Hepatic stellate cell (primary cell): ENCODE results near the gene CBFB.
A peak's percentile ranks its signal among the peaks of the same experiment; 100 is the strongest.
"Not testable (repeated sequence)": the region's sequence is repeated elsewhere in the genome, so short reads cannot be mapped to it uniquely, and the experiment has no call there.

ENCODE experiments used
- DNase-seq: peaks from one replicate; pipeline ENCODE4 v3.0.0; 2011; ENCODE audit warnings: low spot score

The CBFB gene

DNA sequence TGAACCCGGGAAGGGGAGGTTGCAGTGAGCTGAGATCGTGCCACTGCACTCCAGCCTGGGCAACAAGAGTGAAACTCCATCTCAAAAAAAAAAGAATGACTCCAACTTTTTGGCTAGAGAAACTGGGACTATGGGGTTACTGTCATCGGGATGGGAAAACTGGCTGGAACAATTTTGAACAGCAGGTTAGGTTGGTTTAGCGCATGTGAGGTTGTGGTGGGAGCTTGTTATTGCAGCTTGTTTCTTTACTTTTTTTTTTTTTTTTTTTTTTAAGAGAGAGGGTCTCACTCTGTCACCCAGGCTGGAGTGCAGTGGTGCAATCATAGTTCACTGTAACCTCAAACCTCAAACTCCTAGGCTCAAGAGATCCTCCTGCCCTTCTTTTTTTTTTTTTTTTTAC is 12.6 kb downstream of the CBFB start:
- DNase-seq, result not testable (repeated sequence)

DNA sequence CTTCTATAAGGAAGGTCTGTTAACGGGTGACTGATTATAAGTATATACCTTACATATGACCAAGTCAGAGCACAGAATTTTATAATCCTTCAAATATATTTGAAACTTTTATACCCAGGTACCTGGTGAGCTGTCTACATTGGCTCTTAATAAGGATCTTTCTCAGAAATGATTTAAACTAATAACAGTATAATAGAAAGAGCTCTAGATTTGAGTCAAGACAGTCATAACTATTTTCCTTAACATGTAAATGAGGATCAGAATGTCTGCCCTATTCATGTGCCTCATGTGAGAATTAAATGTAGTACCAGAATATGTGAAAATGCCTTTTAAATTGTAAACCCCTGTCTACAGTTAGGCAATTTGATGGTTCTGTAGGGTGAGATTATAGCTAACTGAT is 14.5 kb downstream of the CBFB start:
- no peak for DNase-seq

DNA sequence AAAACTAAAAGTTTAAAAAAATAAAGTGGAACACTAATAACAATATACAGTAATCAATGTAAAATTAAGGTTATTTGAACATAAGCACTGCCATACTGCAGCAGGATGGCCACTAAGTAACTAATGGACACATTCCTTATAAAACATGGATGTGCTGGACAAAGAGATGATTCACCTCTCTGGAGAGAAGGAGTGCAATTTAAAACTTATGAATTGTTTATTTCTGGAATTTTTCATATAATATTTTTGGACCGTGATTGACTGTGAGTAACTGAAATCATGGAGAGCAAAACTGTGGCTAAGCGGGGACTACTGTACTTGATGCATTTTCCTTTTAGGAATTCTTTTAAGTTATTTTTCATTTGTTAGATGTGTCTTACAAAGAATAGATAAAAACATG is 21.8 kb downstream of the CBFB start:
- no peak for DNase-seq

GRCh38 chr16:67052399-67052798 is 23.4 kb downstream of the CBFB start:
- DNase-seq, result no peak

DNA sequence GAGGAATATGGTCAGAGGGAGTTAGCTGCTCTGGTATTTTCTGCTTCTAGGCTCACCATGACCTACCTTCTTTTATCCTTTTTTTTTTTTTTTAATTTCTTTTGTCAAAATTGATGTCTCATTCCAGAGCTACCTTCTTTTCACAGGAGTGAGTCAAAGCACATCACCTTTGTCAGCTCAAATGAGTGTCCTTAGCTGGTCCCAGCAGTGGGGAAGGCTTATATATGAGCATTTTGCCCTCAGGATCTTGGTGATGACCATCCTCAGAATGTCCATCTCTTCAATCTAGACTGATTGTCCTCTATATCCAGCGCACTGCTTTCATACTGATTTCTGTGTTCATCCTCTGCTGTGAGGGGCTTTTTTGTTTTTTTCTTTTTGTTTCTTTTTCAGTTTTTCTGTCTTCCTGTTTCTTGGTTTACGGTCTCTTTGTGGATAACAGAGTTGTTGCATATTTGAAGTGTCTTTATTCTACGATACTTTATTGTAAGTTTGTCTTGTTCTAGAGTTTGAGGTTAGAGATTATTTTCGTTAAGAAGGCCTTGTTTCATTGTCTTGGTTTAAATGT is 24.9 kb downstream of the CBFB start:
- DNase-seq, result no peak

GRCh38 chr16:67054901-67055300 is 26.0 kb downstream of the CBFB start:
- DNase-seq, result no peak

DNA sequence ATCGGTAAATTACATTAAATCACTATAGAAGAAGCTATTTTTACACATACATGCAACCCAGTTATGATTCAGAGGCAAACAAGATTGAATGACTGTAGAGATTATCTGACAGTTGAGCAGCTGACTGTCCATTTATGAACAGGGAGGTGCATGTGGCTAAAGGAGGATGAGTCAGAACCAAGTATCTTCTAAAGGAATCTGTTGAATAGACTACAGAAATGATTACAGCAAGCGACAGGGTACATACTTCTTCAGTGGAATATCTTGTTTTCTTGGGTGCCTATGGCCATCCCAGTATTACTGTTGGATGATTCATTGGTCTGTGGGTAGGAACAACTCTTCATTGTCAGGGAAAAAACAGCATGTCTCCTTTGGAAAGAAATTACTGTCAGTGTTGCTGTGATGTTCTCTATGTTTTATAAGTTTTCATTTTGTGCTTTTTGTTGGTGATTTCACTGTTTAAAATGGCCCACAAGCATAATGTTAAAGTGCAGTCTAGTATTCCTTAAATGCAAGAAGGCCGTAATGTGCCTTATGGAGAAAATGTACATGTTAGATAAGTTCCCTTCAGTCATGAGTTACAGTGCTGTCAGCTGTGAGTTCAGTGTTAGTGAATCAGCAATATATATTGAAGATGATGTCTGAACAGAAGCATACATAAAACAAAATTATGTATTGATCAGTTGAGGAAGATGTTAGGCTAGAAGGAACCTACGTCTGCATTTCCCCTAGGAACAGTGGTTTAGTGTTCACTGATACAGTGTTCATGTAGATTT is 27.0 kb downstream of the CBFB start:
- peak; percentile 84 for DNase-seq

DNA sequence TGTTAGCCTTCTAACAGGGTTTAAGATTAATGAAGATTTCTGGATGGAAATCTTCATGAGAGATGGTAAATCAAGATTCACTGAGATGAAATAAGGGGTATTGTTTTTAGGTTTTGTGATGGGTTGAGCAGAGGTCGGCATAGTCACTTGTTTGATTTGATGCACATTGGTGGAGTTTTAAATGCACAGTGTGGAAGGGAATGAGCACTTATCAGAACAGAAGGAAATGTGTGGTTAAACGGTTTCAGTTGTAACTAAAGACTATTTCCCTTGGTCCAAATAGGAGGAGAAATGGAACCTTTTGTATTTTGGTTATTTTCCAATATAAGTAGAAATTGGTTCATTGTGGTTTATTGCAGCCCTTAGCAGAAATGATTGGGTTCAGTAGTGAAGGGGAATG is 34.1 kb downstream of the CBFB start:
- no peak for DNase-seq

DNA sequence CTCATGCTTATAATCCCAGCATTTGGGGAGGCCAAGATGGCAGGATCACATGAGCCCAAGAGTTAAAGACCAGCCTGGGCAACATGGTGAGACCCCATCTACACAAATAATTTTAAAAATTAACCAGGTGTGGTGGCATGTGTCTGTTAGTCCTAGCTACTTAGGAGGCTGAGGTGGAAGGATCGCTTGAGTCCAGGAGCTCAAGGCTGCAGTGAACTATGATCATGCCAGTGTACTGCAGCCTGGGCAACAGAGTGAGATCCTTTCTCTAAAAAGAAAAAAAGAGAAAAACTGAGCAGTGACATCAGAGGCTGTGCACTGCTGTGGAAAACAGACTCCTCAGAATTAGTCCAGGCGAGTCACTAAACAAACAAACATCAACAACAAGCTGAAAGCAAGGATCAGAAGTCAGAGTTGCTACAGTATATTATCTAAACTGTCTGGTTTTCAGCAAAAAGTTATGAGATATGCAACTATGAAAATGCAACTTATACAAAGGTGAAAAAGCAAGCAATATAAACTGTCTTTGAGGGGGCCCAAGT is 39.3 kb downstream of the CBFB start:
- DNase-seq, result no peak

DNA sequence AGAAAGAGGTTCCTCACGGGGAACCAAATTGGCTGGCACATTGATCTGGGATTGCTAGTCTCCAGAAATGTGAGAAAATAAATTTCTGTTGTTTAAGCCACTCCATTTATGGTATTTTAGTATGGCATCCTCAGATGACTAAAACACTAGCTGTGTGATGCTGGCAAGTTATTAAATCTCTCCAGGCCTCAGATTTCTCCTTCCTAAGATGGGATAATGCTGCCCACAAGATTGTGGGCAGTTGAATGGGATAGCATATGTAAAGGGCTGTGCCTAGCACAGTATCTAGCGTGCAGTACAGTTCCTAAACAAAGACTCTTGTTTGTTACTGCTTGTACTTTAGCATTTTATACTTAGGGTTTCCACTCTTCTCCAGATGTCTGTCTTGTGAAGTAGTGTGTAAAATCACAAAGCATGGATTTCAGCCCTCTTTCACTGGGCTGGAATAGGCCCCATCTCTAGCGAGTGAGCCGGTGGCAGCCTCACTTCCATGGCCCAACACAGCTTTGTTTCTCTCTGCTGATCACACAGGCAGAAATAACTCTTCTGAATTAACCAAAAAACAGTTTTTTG is 42.6 kb downstream of the CBFB start:
- DNase-seq, result no peak

GRCh38 chr16:67075331-67075730 is 46.4 kb downstream of the CBFB start:
- no peak for DNase-seq

DNA sequence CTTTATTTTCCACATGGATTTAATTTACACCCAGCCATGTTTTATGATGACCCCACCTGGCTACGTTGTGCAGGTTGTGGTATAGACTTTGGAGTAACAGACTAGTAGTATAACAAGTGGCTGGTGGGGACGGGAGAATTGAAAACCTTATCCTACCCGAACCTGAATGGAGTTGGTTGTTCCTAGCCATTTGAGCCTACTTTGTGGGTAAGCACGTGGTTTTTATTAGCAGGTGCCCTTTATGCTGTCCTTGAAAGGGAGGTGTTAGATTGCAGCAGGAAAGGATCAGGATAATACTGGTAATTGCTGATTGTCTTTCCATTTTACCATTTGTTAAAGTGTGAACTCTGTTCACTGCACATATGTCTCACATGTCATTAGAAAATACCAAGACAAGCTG is 48.9 kb downstream of the CBFB start:
- no peak for DNase-seq

- no peak for DNase-seq
These were observed 53.2 kb downstream of the CBFB start for GRCh38 chr16:67082100-67082499.

- no peak for DNase-seq
These were observed 53.9 kb downstream of the CBFB start for GRCh38 chr16:67082891-67083290.

- DNase-seq, result no peak
These were observed 55.5 kb downstream of the CBFB start for GRCh38 chr16:67084345-67085028.

- no peak for DNase-seq
These were observed 57.9 kb downstream of the CBFB start for GRCh38 chr16:67086822-67087221.

- DNase-seq, result no peak
These were observed 58.3 kb downstream of the CBFB start for GRCh38 chr16:67087291-67087690.

DNA sequence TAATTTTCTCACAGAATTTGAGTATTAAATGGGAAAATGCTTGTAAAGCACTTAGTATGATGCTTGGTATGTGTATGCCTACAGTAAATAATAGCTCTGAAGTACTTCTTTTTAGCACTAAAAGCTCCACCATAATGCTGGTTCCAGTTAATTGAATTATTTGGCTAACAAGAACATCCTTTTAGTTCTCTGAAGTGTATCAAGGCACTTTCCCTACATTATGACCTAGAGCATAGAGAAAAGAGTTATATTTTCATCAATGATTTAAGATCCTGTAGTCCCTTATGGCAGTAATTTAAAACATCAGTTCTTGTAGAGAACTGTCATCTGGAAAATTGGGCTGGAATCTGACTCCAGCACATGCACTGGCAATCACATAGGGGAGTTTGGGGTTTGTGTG is 58.9 kb downstream of the CBFB start:
- DNase-seq, result no peak

GRCh38 chr16:67088551-67088950 is 59.6 kb downstream of the CBFB start:
- no peak for DNase-seq

DNA sequence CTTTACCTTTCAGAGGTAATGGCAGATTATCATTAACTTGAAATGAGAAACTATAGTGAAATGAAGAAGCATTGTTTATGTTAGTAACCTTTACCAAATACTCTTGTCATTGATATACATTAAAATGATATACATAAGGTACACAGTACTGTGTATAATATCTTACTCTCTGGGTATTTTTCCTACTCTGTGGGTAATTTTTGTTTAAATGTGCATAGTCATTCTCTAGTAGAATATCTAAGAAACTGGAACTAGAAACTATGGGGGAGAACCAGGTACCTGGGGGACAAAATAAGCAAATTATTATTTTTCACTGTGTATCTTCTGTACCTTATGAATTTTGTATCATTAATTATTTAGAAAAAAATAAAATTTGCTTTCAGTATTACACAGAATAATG is 60.2 kb downstream of the CBFB start:
- no peak for DNase-seq

- peak; percentile 35 for DNase-seq
These were observed 63.1 kb downstream of the CBFB start for GRCh38 chr16:67091906-67092566.

GRCh38 chr16:67093098-67093726 is 64.3 kb downstream of the CBFB start:
- DNase-seq, result no peak
